Activated CD4-positive, alpha-beta T cell treated with anti-CD3 and anti-CD28 coated beads for 24 hours (primary cell): Measurements from ENCODE around the gene ITGB5.
A peak's percentile ranks its signal among the peaks of the same experiment; 100 is the strongest.

Experiments used
- DNase-seq, 2 donors: peaks; one replicate each; pipeline ENCODE4 v3.0.0-alpha.2; 2020; ENCODE audit warnings: low read depth in 2 of 2

ITGB5 gene

GRCh38 chr3:124896824-124897526, 9.8 kb upstream of the ITGB5 start:
- no peak for DNase-seq

- no peak for DNase-seq
These were observed 8.6 kb upstream of the ITGB5 start for GRCh38 chr3:124895756-124896155.

GRCh38 chr3:124893526-124893925, 6.4 kb upstream of the ITGB5 start:
- DNase-seq, result no peak

GRCh38 chr3:124890573-124891190, 3.5 kb upstream of the ITGB5 start:
- DNase-seq, result no peak

- DNase-seq, result no peak
These were observed 1.6 kb upstream of the ITGB5 start for GRCh38 chr3:124888482-124889441.

GRCh38 chr3:124887932-124888298, 750 bp upstream of the ITGB5 start:
- no peak for DNase-seq

GRCh38 chr3:124886168-124887056, 753 bp downstream of the ITGB5 start:
- peak; percentile 5 to 28 for DNase-seq

- no peak for DNase-seq
These were observed 1.5 kb downstream of the ITGB5 start for GRCh38 chr3:124885466-124886167.

GRCh38 chr3:124884474-124885101, 2.6 kb downstream of the ITGB5 start:
- no peak for DNase-seq

- no peak for DNase-seq
These were observed 3.2 kb downstream of the ITGB5 start for GRCh38 chr3:124883766-124884473.

GRCh38 chr3:124882816-124883747, 4.1 kb downstream of the ITGB5 start:
- DNase-seq, result no peak

GRCh38 chr3:124881976-124882697, 5.0 kb downstream of the ITGB5 start:
- DNase-seq, result no peak

GRCh38 chr3:124879337-124879680, 7.9 kb downstream of the ITGB5 start:
- DNase-seq, result no peak

- DNase-seq, result no peak
These were observed 8.4 kb downstream of the ITGB5 start for GRCh38 chr3:124878561-124879336.

GRCh38 chr3:124877674-124878073, 9.5 kb downstream of the ITGB5 start:
- DNase-seq, result no peak

- DNase-seq, result no peak
These were observed 10.7 kb downstream of the ITGB5 start for GRCh38 chr3:124876401-124876878.

- no peak for DNase-seq
These were observed 13.9 kb downstream of the ITGB5 start for GRCh38 chr3:124873226-124873625.
